Measurements from ENCODE around the gene CDH26.
"Not testable (repeated sequence)": the region's sequence is repeated elsewhere in the genome, so short reads cannot be mapped to it uniquely, and the experiment has no call there.

CDH26 gene

DNA sequence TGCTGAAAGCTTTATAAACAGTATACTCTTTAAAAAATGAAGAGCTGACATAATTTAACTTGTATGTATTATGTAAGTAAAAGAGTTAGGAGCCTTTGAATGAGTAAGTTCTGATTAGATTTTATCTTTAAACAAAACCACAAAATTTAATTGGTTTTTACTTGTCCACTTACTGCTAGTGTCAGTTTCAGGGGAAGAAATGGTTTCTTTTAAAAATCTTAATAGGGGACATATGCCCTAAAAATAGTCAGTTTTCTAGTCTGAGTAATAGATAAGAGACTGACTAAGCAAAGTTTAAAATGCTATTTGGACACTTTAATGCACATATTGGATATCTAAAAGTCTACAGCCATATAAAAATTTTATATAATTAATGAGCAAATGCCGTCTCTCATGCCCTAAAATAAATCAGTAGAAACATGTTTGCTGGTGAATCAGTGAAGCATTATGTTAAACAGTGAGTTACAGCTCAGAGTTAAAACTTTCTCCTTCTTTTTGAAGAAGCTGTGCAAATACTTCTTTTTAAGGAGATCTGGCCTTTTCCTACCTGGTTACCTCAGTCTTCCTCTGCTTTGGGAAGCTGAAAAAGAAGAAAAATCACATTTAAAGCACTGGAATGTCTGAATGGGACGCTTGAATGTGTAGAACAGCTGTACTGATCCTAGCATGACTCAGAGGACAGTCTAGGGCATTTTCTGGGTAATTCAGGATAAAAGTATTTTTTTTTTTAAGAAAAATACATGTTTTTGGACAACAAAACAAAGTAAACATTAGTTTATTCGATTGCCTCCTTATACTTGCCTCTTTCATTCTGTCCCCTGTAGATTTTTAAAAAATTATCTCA, 55.3 kb downstream of the CDH26 start:
- DNase-seq (ENCODE audit: low read depth): no peak

- DNase-seq (ENCODE audit: low read depth): no peak
Measured at GRCh38 chr20:60016406-60016805, 58.2 kb downstream of the CDH26 start.

- no peak for DNase-seq (ENCODE audit: low read depth)
Measured at GRCh38 chr20:60020251-60020650, 62.0 kb downstream of the CDH26 start.

DNA sequence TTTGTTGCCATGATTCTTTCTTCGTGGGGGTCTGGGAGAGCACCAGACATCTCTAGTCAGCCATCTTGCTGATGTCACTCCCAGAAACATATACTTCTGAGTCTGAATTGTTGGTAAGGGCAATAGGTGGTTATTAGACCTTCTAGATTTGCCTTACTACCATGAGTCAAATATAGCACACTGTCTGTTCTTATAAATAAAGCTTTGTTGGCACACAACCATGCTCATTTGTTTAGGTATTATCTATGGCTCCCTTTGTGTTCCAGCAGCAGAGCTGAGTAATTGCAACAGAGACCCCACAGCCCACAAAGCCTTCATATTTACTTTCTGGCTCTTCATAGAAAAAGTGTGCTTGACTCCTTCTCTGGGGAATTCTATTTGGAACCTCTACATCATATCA, 62.9 kb downstream of the CDH26 start:
- no peak for DNase-seq (ENCODE audit: low read depth)

DNA sequence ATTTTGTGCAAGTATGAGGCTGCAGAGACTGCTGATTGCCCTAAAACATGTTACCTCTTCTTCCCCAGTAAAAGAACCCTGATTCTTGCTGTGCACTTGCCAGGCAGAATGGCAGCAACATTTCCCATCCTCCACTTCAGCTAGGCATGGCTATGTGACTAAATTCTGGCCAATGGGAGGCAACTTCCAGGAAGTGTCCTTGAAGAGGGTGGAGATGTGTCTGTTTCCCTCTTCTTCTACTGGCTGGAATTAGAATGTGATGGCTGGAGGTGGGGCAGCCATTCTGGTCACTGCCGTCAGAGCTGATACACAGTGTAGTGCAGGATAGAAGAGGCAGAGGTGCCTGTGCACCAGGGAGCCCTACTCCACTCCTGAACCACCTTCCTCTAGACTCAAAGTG, 64.6 kb downstream of the CDH26 start:
- no peak for DNase-seq (ENCODE audit: low read depth)

GRCh38 chr20:60024245-60024644, 66.0 kb downstream of the CDH26 start:
- no peak for DNase-seq (ENCODE audit: low read depth)

DNA sequence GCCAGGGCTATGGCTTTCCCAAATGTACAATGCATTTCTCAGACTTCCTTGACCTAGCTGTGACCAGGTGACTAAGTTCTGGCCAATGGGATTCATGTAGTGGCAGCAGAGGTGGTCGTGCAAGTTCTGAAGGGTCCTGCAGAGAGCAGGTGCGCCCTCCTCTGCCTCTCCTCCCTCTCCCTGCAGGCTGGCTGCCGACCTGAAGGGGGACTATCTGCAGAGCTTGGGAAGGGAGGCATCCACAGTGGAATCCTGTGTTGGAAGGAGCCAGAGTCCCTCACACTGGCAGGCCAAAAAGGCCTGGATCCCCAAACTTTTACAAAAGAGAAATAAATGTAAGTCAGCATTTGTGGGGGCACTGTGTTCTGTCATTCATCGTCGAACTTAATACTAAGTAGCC, 66.6 kb downstream of the CDH26 start:
- DNase-seq (ENCODE audit: low read depth): no peak

DNA sequence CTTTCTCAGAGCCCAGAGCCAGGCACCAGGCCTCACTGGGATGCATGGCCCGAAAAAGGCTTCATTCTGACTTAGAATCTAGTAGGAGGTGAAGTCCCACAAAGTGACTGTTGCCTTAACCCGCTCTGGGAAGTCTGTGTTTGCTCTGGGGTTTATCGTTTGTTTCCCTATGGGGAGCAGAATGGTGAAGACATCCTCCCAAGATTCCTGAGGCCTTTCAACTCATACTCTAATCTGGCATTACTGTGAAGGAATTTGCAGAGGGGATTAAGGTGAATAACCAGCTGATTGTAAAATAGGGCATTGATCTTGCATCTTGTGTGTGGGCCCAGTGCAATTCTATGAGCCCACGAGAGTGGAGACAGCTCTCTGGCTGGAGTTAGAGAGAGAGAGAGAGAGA, 67.8 kb downstream of the CDH26 start:
- no peak for DNase-seq (ENCODE audit: low read depth)

- no peak for DNase-seq (ENCODE audit: low read depth)
Measured at GRCh38 chr20:60030471-60030870, 72.2 kb downstream of the CDH26 start.

DNA sequence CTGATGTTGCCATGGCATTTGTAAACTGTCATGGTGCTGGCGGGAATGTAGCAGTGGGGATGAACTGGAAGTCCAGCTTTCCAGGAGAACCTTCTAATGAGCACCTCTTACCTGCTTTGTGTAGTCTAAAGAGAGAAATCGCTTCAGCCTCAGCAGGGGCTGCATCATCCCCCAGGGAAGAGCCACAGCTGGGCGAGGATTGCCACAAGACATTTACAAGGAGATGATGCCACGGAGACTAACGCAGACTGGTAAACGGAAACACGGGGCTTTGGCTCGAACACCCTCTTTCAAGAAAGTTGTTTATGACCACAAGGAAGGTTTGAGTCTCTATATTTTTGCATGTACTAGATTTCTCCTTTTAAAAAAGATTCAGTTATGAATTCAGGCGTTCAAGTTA, 72.9 kb downstream of the CDH26 start:
- no peak for DNase-seq (ENCODE audit: low read depth)

- no peak for DNase-seq (ENCODE audit: low read depth)
Measured at GRCh38 chr20:60034231-60035110, 76.2 kb downstream of the CDH26 start.

- DNase-seq (ENCODE audit: low read depth): no peak
Measured at GRCh38 chr20:60035486-60035885, 77.3 kb downstream of the CDH26 start.

- DNase-seq (ENCODE audit: low read depth): no peak
Measured at GRCh38 chr20:60036346-60036745, 78.1 kb downstream of the CDH26 start.

DNA sequence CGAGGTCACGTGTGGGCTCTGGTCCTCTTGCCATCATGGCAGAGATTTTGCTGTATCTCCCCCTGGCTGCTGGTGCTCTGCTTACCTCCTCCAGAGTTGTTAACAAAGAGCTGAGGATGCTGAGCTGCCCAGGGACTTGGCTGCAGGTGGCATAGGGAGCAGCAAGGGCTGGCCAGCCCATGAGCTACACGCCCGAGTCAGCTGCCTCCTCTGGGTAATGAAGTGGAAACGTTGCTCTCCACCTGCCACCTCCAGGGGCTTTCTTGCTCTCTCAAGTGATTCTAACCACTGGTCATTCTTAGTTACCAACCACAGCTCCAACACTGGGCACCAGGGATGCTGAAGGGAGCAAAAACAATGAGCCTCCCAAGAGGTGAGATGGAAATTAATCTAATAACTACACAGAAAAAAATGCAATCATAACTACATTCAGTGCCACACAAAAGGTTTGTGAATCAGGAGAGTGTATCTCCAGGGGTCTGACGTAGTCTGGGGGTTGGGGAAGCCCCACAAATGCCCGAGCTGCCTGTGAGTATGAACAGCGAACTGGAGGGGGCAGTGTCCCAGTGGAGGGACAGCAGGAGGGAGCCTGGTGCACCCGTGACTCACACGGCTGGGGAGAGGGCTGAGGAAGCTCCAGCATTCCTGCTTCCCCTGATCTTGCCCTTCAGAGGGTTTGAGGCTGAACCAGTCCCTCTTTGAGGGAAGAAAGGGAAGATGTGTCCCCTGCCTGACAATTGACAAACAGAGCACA, 78.7 kb downstream of the CDH26 start:
- DNase-seq (ENCODE audit: low read depth): no peak

DNA sequence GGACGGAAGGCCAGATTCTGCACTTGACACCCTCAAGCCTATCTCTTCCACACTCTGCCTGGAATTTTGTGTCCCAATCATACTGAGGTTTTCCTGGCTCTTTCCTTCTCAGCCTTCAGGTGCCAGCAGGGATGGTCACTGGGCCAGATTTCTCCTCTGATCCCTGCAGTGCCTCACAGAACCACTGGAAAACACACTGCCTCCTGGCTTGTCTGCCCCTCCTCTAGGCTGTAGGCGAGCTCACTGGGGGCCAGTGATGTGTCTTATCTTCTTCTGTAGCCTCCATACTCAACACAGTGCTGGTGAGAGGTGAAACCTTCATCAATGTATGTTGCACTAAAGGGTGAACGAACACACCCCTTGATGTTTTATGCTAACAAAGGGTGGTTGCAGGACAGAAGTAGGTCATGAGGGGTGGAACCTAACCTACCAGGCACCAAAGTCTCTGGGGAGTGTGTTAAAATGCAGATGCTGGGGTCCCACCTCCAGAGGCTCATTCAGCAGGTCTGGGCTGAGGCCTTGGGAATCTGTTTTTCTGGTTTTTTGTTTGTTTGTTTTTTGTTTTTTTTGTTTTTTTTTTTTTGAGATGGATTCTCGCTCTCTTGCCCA, 80.3 kb downstream of the CDH26 start:
- no peak for DNase-seq (ENCODE audit: low read depth)

GRCh38 chr20:60039526-60039925, 81.3 kb downstream of the CDH26 start:
- no peak for DNase-seq (ENCODE audit: low read depth)

GRCh38 chr20:60040471-60041162, 82.4 kb downstream of the CDH26 start:
- no peak for DNase-seq (ENCODE audit: low read depth)

GRCh38 chr20:60041436-60042165, 83.4 kb downstream of the CDH26 start:
- DNase-seq (ENCODE audit: low read depth): not testable (repeated sequence)

DNA sequence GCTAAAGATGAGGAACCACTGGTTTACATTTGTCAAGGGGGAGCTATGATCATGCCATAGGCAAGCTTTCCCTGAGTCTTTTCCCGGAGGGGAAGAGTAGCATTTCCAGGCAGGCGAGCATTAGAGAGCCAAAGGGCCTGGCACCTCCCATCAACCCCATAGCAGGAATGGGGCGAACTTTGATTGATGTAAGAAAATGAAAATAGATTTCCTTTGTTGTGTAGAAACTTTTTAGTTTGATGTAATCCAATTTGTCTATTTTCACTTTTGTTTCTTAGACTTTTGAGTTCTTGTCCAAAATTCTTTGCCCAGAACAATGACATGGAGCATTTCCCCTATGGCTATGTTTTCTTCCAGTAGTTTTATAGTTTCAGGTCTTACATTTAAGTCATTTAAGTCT, 85.2 kb downstream of the CDH26 start:
- DNase-seq (ENCODE audit: low read depth): no peak

GRCh38 chr20:60046011-60046413, 87.8 kb downstream of the CDH26 start:
- no peak for DNase-seq (ENCODE audit: low read depth)

DNA sequence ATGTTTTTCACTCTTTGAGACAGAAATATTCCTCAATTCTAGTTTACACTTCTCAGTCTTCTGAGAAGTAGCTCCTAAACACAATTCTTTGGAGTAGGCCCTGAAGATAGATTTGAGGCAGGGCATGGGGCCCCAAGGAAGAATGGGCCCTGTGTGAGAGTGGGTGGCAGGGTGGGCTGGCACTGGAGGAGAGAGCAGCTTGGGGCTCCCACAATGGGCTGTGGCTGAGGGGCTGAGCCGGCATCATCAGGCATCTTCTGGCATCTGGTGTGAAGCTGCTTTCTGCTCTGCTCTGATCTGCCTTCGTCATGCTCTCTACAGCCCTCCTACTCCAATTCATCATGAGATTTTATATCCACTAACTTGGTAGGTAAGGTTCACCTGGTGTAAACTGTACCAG, 88.2 kb downstream of the CDH26 start:
- no peak for DNase-seq (ENCODE audit: low read depth)

All from activated gamma-delta T cell treated with anti-CD3 and anti-CD28 coated beads, Interleukin-2, amount 50 U/mL, for 16 hours (primary cell).